GM18907 (cell line): ENCODE measurements around the gene NPLOC4.

ENCODE experiments used
- ATAC-seq: cut with Tn5 transposase; IDR thresholded peaks from one replicate; pipeline ENCODE4 v1.9.1; 2021; ENCODE audit warnings: mild to moderate bottlenecking, moderate library complexity; ENCODE audit not compliant: unreplicated experiment

Gene NPLOC4

GRCh38 chr17:81520021-81520901, 116.7 kb downstream of the NPLOC4 start:
- ATAC-seq, result no peak

GRCh38 chr17:81519284-81520020, 117.5 kb downstream of the NPLOC4 start:
- ATAC-seq, result no peak

GRCh38 chr17:81518785-81519283, 118.1 kb downstream of the NPLOC4 start:
- ATAC-seq, result peak; percentile 20

- no peak for ATAC-seq
These were observed 118.7 kb downstream of the NPLOC4 start for GRCh38 chr17:81518113-81518784.

- ATAC-seq, result no peak
These were observed 119.4 kb downstream of the NPLOC4 start for GRCh38 chr17:81517339-81518112.

GRCh38 chr17:81517009-81517338, 119.9 kb downstream of the NPLOC4 start:
- ATAC-seq, result no peak

GRCh38 chr17:81516439-81516838, 120.5 kb downstream of the NPLOC4 start:
- ATAC-seq, result no peak

GRCh38 chr17:81515530-81516041, 121.3 kb downstream of the NPLOC4 start:
- ATAC-seq, result no peak

- peak; percentile 17 for ATAC-seq
These were observed 122.0 kb downstream of the NPLOC4 start for GRCh38 chr17:81514739-81515529.

GRCh38 chr17:81514489-81514738, 122.5 kb downstream of the NPLOC4 start:
- ATAC-seq, result no peak

GRCh38 chr17:81513753-81514488, 123.0 kb downstream of the NPLOC4 start:
- peak; percentile 2 for ATAC-seq

- ATAC-seq, result no peak
These were observed 123.5 kb downstream of the NPLOC4 start for GRCh38 chr17:81513372-81513752.

- peak; percentile 47 for ATAC-seq
These were observed 124.1 kb downstream of the NPLOC4 start, which contains the start of gene ACTG1 for GRCh38 chr17:81512562-81513371. Gene ACTG1 (minus strand): TSS chr17:81512799. CDS start chr17:81512354, 445 bp downstream.

GRCh38 chr17:81511804-81512561, 124.9 kb downstream of the NPLOC4 start:
- peak; percentile 0 for ATAC-seq

- no peak for ATAC-seq
These were observed 125.4 kb downstream of the NPLOC4 start for GRCh38 chr17:81511554-81511803.

GRCh38 chr17:81510785-81511553, 125.9 kb downstream of the NPLOC4 start:
- ATAC-seq, result no peak
